Astrocyte of the cerebellum (primary cell): ENCODE data around the gene PNPLA1.

Source experiments
- DNase-seq: peaks from one replicate; pipeline ENCODE4 v3.0.0-alpha.2; 2011; ENCODE audit warnings: low read depth
- H3K4me3 ChIP-seq: 2 replicates; pipeline ENCODE4 v1.5.1; 2011; ENCODE audit warnings: mild to moderate bottlenecking, low read depth, low read length, moderate library complexity
- CTCF ChIP-seq: IDR thresholded peaks from 2 replicates; pipeline ENCODE4 v1.5.1; 2012; ENCODE audit warnings: low read length, low read depth, moderate library complexity, mild to moderate bottlenecking; ENCODE audit errors: missing control alignments
- in situ Hi-C: cut with HindIII; loops from 2 replicates; pipeline ENCODE4 v1.10.0; 2017; ENCODE audit warnings: low sequenced_read_pairs

Gene PNPLA1

GRCh38 chr6:36272234-36272633, 2.4 kb downstream of the PNPLA1 start:
- DNase-seq = no peak
- in situ Hi-C loops = no loop called here
- H3K4me3 ChIP-seq = no peak overlapping the region
- no peak for TF ChIP-seq CTCF

GRCh38 chr6:36273067-36273466, 3.2 kb downstream of the PNPLA1 start:
- TF ChIP-seq CTCF = no peak
- in situ Hi-C loops = no loop called here
- no peak for DNase-seq
- no peak overlapping the region for H3K4me3 ChIP-seq

GRCh38 chr6:36273802-36274514, 4.1 kb downstream of the PNPLA1 start:
- TF ChIP-seq CTCF = no peak
- H3K4me3 ChIP-seq = no peak overlapping the region
- no peak for DNase-seq
- in situ Hi-C loops = no loop called here

- no peak for DNase-seq
- no peak for TF ChIP-seq CTCF
- no peak overlapping the region for H3K4me3 ChIP-seq
- in situ Hi-C loops = no loop called here
Observed at GRCh38 chr6:36276581-36277536, 7.0 kb downstream of the PNPLA1 start.

- TF ChIP-seq CTCF = no peak
- in situ Hi-C loops = no loop called here
- DNase-seq = no peak
Observed at GRCh38 chr6:36277946-36278470, 8.1 kb downstream of the PNPLA1 start.

GRCh38 chr6:36280467-36280866, 10.6 kb downstream of the PNPLA1 start:
- in situ Hi-C loops = no loop called here
- H3K4me3 ChIP-seq = no peak overlapping the region
- no peak for DNase-seq
- TF ChIP-seq CTCF = no peak

More at GRCh38 chr6:36277946-36278470, 8.1 kb downstream of the PNPLA1 start:
- H3K4me3 ChIP-seq = no peak overlapping the region
